ENCODE measurements around the gene PCDHA1. TPM values are rescaled to one million over a fixed set of nuclear protein-coding genes. Genes with fewer than 3 reads are reported as not detected.

The PCDHA1 gene
- total RNA-seq, 8 experiments from 2014 or later = 0.22 to 1.7 (median 0.68) TPM

DNA sequence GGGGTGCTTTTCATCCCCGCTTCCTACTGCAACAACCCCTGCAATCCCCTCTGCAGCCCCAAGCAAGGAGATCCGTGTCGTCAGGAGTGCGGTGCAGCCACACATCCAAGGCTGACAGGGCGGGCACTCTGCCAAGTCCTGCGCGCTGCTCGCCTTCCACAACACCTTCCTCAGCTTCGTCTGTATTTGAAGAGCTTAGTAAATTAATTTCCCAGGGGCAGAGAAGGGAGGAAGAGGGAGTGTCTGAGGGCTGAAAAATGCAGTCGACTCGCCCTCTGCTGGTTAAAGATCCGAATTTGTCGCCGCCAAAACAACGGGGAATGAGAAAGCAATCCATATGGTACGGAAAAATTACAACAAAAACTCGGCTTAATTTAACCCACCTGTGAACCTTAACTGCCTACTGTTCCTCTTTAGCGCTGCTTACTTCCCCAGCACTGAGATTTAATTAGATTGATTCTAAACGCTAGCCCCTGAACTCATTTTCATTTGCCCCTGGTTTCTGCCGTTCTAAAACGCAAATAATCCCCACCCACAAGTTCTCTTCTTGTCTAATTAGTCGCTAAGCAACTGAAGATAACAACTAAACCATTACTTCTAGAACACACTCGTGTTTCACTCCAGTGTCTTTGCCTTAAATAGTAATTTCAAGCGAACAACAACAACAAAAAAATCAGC lies 254.3 kb downstream of the PCDHA1 start:
- WGBS, 10 experiments = 0 to 20% (median 2%) methylated on average over 5 to 22 of the region's 24 CpGs; no CpG with 5 or more reads in 2 of the 10 experiments
- H3K27ac ChIP-seq = peak overlapping the region; percentile 98 to 99
- H3K4me1 ChIP-seq (replicated peaks in 1 of 2) = peaks cover 0 to 8% of the 10 kb centered on the region in 2 donors
- peak overlapping the region; percentile 51 to 71 (median 63) for H3K4me3 ChIP-seq
- in situ Hi-C loops (cut with MboI; ENCODE audit: low pct_unique_long_range_greater_than_20kb in 2 of 9, low sequenced_read_pairs in 9 of 9, unreplicated experiment in 9 of 9) = loop anchor here in 6 of 9 experiments (5.0 to 25.0 kb wide), 7 partner anchors 103 to 233 kb away; partner anchors contain the start of genes PCDHA12 (in 2 of the 6), PCDHA4 (in 2 of the 6), PCDHA10 (in 1 of the 6) and PCDHA11 (in 1 of the 6)
- peak in 6 of 8 experiments; percentile 57 to 73 (median 70) for ATAC-seq (replicated peaks in 6 of 8)

DNA sequence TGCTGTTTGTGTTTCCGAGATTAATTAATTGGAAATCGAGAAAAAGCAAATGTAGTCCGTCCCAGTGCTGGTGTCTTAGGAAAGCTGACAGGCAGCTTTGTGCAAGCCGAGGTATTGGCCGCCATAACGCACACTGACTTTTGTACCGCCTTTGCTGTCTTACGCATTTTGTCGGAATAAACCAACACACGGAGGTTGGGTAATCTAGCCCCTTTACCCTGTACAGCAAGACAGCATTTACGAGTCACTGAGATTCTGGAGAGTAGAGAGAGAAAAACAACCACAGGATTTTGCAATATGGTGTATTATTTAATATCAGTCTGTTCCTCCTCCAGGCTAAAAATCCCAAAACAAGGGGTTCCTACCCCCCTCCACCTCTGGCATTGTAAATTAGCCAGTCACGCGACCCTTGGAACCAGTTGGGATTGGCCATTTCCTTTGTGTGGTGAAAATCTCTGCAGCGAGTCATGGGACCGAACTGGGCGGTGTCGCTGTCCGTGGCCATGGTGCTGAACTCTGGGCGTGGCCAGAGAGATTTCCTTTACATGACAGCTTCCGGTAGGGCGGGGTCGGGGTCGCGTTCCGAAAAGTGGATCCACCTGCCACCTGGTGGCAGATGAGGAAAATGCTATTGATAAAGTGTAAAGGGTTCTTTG lies 255.0 kb downstream of the PCDHA1 start:
- Histone ChIP-seq H3K4me1 (replicated peaks in 1 of 2) (peaks cover 0 to 8% of the 10 kb centered on the region in 2 donors), H3K4me3 (peak overlapping the region; percentile 51 to 71 (median 63)), H3K27ac (peak overlapping the region; percentile 98 to 99)
- in situ Hi-C loops (cut with MboI; ENCODE audit: low pct_unique_long_range_greater_than_20kb in 2 of 9, low sequenced_read_pairs in 9 of 9, unreplicated experiment in 9 of 9) = loop anchor here in 6 of 9 experiments (5.0 to 25.0 kb wide), 7 partner anchors 104 to 234 kb away; partner anchors contain the start of genes PCDHA12 (in 2 of the 6), PCDHA4 (in 2 of the 6), PCDHA10 (in 1 of the 6) and PCDHA11 (in 1 of the 6)
- peak; percentile 55 to 93 (median 88) for ATAC-seq (replicated peaks in 6 of 8)
- WGBS, 10 experiments = 0 to 11% (median 1%) methylated on average over 1 to 18 of the region's 25 CpGs

DNA sequence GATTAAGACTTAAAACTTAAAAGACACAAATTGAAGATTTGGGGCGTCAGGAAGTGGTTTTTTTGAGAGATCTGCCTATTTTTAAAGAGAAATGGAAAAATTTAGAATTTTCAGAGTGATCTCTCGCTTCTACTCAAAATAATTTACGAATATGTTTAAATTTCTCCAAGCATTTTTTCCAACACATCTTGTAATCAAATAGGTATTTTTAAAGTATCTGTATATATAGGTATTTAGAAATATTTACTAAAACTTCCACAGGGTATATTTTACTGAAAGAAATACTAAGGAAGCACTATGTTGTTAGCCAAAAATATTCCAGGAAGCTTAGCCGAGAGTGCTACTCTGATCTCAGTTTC lies 255.5 kb downstream of the PCDHA1 start:
- no peak for ATAC-seq (replicated peaks in 6 of 8)
- peaks cover 0 to 8% of the 10 kb centered on the region in 2 donors for H3K4me1 ChIP-seq (replicated peaks in 1 of 2)
- WGBS, 10 experiments = 0 to 25% (median 15%) methylated on average over 2 to 4 of the region's 4 CpGs
- in situ Hi-C loops (cut with MboI; ENCODE audit: low pct_unique_long_range_greater_than_20kb in 2 of 9, low sequenced_read_pairs in 9 of 9, unreplicated experiment in 9 of 9) = loop anchor here in 6 of 9 experiments (5.0 to 25.0 kb wide), 7 partner anchors 104 to 234 kb away; partner anchors contain the start of genes PCDHA12 (in 2 of the 6), PCDHA4 (in 2 of the 6), PCDHA10 (in 1 of the 6) and PCDHA11 (in 1 of the 6)
- peak overlapping the region in 2 of 5 donors; percentile 55 to 71 for H3K4me3 ChIP-seq
- H3K27ac ChIP-seq = no peak overlapping the region

DNA sequence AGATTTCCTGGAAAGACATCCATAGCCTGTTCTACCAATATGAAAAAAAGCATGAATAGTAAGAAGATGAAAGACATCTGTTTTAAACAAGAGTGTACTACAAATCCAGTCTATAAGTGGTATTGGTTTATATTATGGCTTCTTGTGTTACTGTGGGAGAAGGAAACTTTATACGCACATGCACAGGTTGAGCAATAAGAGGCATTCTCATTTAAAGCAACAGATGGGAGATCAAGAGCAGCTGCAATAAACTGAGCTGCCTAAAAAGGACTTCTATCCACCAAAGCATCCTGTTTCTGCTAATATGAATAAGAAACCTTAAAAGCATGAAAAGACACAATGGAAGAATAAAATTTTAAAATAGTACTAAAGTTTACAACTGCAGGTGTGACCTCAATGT lies 256.6 kb downstream of the PCDHA1 start:
- 0 to 100% (median 53%) methylated on average over 1 of the region's 1 CpG for WGBS, 10 experiments
- in situ Hi-C loops (cut with MboI; ENCODE audit: low pct_unique_long_range_greater_than_20kb in 2 of 9, low sequenced_read_pairs in 9 of 9, unreplicated experiment in 9 of 9) = loop anchor here in 6 of 9 experiments (5.0 to 25.0 kb wide), 7 partner anchors 105 to 235 kb away; partner anchors contain the start of genes PCDHA12 (in 2 of the 6), PCDHA4 (in 2 of the 6), PCDHA10 (in 1 of the 6) and PCDHA11 (in 1 of the 6)

DNA sequence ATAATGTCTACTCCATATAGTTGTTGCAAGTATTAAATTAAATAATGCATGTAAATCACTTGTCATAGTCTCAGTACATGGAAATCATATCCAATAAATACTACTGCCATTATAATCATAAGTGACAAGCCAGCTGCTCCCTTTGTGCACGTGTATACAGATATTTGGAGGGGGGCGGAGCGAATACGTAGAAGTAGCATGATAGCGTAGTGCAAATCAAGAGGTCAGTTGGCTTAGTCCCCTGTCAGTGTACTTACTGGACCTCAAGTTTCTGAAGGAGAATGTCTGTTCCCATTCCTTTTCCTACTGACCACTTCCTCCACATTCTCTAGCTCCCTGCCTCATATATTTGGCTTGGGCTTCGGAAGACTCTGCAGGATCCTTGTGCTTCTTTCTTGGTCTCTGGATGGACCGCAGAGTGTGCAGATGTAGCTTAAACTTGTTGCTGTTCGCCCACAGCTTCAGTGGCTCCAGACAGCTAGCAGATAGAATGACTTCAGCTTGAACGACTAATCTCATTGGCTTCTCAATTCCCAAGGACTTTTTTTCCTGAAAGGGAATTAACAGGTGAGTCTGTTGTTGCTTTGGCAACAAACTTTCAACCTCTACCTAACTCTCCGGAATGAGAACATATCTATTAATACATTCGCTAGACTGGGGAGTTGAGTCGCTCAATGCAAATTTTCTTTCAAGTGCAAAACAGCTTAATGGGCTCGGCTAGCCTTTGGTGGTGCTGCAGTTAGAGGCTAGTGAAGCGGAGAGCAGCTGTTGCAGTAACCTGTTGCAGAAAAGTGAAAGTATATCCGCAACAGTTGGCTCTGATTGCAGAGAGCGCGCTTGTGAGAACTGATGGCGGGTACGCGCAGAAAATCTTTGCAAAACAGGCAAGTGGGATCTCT lies 264.9 kb downstream of the PCDHA1 start, which contains the start of gene PCDHB1:
Gene PCDHB1 (plus strand): TSS at position 753 of the 899 bp plus-strand sequence. CDS start 97 bp downstream, at position 850.
- ATAC-seq (replicated peaks in 6 of 8) = peak in 6 of 8 experiments; percentile 53 to 67 (median 64)
- Histone ChIP-seq H3K27ac (no peak within 1 kb of the TSS), H3K4me3 (peak within 1 kb of the TSS; percentile 13 to 40 (median 33)), H3K4me1 (replicated peaks in 1 of 2) (peaks cover 0 to 6% of the 10 kb centered on the region in 2 donors)
- in situ Hi-C loops (cut with MboI; ENCODE audit: low pct_unique_long_range_greater_than_20kb in 2 of 9, low sequenced_read_pairs in 9 of 9, unreplicated experiment in 9 of 9) = no loop called here
- 0 to 30% (median 14%) methylated on average over 1 to 20 of the region's 20 CpGs for WGBS, 10 experiments

More for the DNA sequence above, 256.6 kb downstream of the PCDHA1 start:
- ATAC-seq (replicated peaks in 6 of 8) = no peak
- peaks cover 0 to 8% of the 10 kb centered on the region in 2 donors for H3K4me1 ChIP-seq (replicated peaks in 1 of 2)
- H3K4me3 ChIP-seq = no peak overlapping the region
- no peak overlapping the region for H3K27ac ChIP-seq

DNA sequence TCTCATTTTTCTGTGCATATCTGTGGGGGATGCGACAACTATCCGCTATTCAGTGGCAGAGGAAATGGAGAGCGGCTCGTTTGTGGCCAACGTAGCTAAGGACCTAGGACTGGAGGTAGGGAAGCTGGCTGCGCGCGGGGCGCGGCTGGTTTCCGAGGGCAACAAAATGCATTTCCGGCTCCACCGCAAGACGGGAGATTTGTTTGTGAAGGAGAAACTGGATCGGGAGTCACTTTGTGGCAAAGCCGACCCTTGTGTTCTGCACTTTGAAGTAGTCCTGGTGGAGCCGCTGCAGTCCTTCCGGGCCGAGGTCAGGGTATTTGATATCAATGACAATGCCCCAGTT lies 265.6 kb downstream of the PCDHA1 start:
- Histone ChIP-seq H3K4me1 (replicated peaks in 1 of 2) (peaks cover 0 to 6% of the 10 kb centered on the region in 2 donors), H3K4me3 (peak overlapping the region; percentile 13 to 40 (median 33)), H3K27ac (no peak overlapping the region)
- 0 to 6% (median 3%) methylated on average over 3 to 13 of the region's 19 CpGs; no CpG with 5 or more reads in 5 of the 10 experiments for WGBS, 10 experiments
- ATAC-seq (replicated peaks in 6 of 8) = peak in 6 of 8 experiments; percentile 38 to 61 (median 41)
- in situ Hi-C loops (cut with MboI; ENCODE audit: low pct_unique_long_range_greater_than_20kb in 2 of 9, low sequenced_read_pairs in 9 of 9, unreplicated experiment in 9 of 9) = no loop called here

Other genes starting within 250 kb of the PCDHA1 start
- 1 to 10 TPM; 1.2 to 7.8 (median 4.3) TPM for gene EIF4EBP3, start 238.5 kb upstream of the PCDHA1 start, total RNA-seq
- gene SRA1, start 228.7 kb upstream of the PCDHA1 start, total RNA-seq = 10 to 100 TPM; 29.1 to 97.6 (median 47.4) TPM
- 10 to 100 TPM; 15.7 to 81.1 (median 33.9) TPM for gene APBB3, start 221.5 kb upstream of the PCDHA1 start, total RNA-seq
- 10 to 100 TPM; 13.1 to 64.1 (median 34.1) TPM for gene SLC35A4, start 221.3 kb upstream of the PCDHA1 start, total RNA-seq
- gene CD14, start 153.0 kb upstream of the PCDHA1 start, total RNA-seq = 10 to 100 TPM in 2 of 8 experiments, 1 to 10 TPM in 2, under 1 TPM in 4; 0.11 to 13.4 (median 1.4) TPM
- 10 to 100 TPM in 6 of 8 experiments, 1 to 10 TPM in 2; 7.9 to 25.6 (median 11.9) TPM for gene TMCO6, start 146.7 kb upstream of the PCDHA1 start, total RNA-seq
- gene NDUFA2, start 138.5 kb upstream of the PCDHA1 start, total RNA-seq = 100 to 1,000 TPM in 5 of 8 experiments, 10 to 100 TPM in 3; 93.1 to 149 (median 106) TPM
- gene IK, start 138.3 kb upstream of the PCDHA1 start, total RNA-seq = 100 to 1,000 TPM in 7 of 8 experiments, 10 to 100 TPM in 1; 92.2 to 153 (median 116) TPM
- gene WDR55, start 121.2 kb upstream of the PCDHA1 start, total RNA-seq = 10 to 100 TPM in 7 of 8 experiments, 1 to 10 TPM in 1; 9.9 to 29.8 (median 15.1) TPM
- 1 to 10 TPM in 1 of 8 experiments, under 1 TPM in 3, not detected in 4; 0.43 to 1.0 (median 0.46) TPM for gene DND1, start 112.6 kb upstream of the PCDHA1 start, total RNA-seq
- 100 to 1,000 TPM in 2 of 8 experiments, 10 to 100 TPM in 6; 53.1 to 102 (median 77.0) TPM for gene HARS1, start 94.8 kb upstream of the PCDHA1 start, total RNA-seq
- 10 to 100 TPM; 21.4 to 45.7 (median 32.6) TPM for gene HARS2, start 94.7 kb upstream of the PCDHA1 start, total RNA-seq
- gene ZMAT2, start 85.7 kb upstream of the PCDHA1 start, total RNA-seq = 10 to 100 TPM; 55.0 to 93.8 (median 73.5) TPM
- 1 to 10 TPM in 5 of 8 experiments, under 1 TPM in 2, not detected in 1; 0.13 to 6.8 (median 1.5) TPM for gene PCDHA2, start 8.7 kb downstream of the PCDHA1 start, total RNA-seq
- 1 to 10 TPM in 5 of 8 experiments, under 1 TPM in 2, not detected in 1; 0.63 to 5.8 (median 1.6) TPM for gene PCDHA3, start 14.9 kb downstream of the PCDHA1 start, total RNA-seq
- 10 to 100 TPM in 5 of 8 experiments, 1 to 10 TPM in 1, under 1 TPM in 2; 0.05 to 50.8 (median 14.1) TPM for gene PCDHA4, start 20.9 kb downstream of the PCDHA1 start, total RNA-seq
- 1 to 10 TPM in 5 of 8 experiments, under 1 TPM in 2, not detected in 1; 0.24 to 3.1 (median 2.2) TPM for gene PCDHA5, start 35.5 kb downstream of the PCDHA1 start, total RNA-seq
- gene PCDHA6, start 41.8 kb downstream of the PCDHA1 start, total RNA-seq = 10 to 100 TPM in 1 of 8 experiments, 1 to 10 TPM in 4, under 1 TPM in 3; 0.15 to 24.3 (median 2.0) TPM
- 1 to 10 TPM in 5 of 8 experiments, under 1 TPM in 3; 0.05 to 5.3 (median 1.7) TPM for gene PCDHA7, start 48.1 kb downstream of the PCDHA1 start, total RNA-seq
- gene PCDHA8, start 55.0 kb downstream of the PCDHA1 start, total RNA-seq = 1 to 10 TPM in 5 of 8 experiments, under 1 TPM in 1, not detected in 2; 0.31 to 3.2 (median 2.2) TPM
- gene PCDHA9, start 62.2 kb downstream of the PCDHA1 start, total RNA-seq = 1 to 10 TPM in 4 of 8 experiments, under 1 TPM in 4; 0.05 to 6.2 (median 0.93) TPM
- gene PCDHA10, start 69.8 kb downstream of the PCDHA1 start, total RNA-seq = 1 to 10 TPM in 6 of 8 experiments, under 1 TPM in 2; 0.10 to 8.1 (median 2.0) TPM
- 1 to 10 TPM in 5 of 8 experiments, under 1 TPM in 2, not detected in 1; 0.31 to 6.3 (median 5.2) TPM for gene PCDHA11, start 82.8 kb downstream of the PCDHA1 start, total RNA-seq
- gene PCDHA12, start 89.2 kb downstream of the PCDHA1 start, total RNA-seq = 10 to 100 TPM in 2 of 8 experiments, 1 to 10 TPM in 3, under 1 TPM in 2, not detected in 1; 0.13 to 22.5 (median 7.4) TPM
- gene PCDHA13, start 96.0 kb downstream of the PCDHA1 start, total RNA-seq = 10 to 100 TPM in 2 of 8 experiments, 1 to 10 TPM in 3, under 1 TPM in 2, not detected in 1; 0.21 to 13.2 (median 2.3) TPM
- 10 to 100 TPM in 5 of 8 experiments, 1 to 10 TPM in 1, under 1 TPM in 2; 0.05 to 25.2 (median 14.1) TPM for gene PCDHAC1, start 140.2 kb downstream of the PCDHA1 start, total RNA-seq
- 10 to 100 TPM in 1 of 8 experiments, 1 to 10 TPM in 5, under 1 TPM in 2; 0.10 to 24.4 (median 4.8) TPM for gene PCDHAC2, start 180.3 kb downstream of the PCDHA1 start, total RNA-seq